Lung (tissue), 12 donors: ENCODE results near the gene BMP7. TPM values are rescaled to one million over a fixed set of nuclear protein-coding genes. Genes with fewer than 3 reads are reported as not detected.

Source experiments
- ATAC-seq: fragments of 200-7000 bp; cut with Tn5 transposase; one replicate; pipeline ENCODE4 v1.9.1; 2020; ENCODE audit warnings: moderate number of reproducible peaks; ENCODE audit not compliant: insufficient read depth, low FRiP score
- DNase-seq, 3 donors: peaks; one replicate each; pipeline ENCODE4 v3.0.0-alpha.2; 2013 to 2017
- H3K27ac ChIP-seq, 2 donors: one replicate each; pipeline ENCODE4 v1.5.1; 2013; ENCODE audit warnings: mild to moderate bottlenecking in 2 of 2, moderate library complexity in 2 of 2, control low read depth in 1 of 2, inconsistent platforms in 1 of 2, low read depth in 1 of 2, low read length in 1 of 2
- H3K27me3 ChIP-seq, 3 donors: one replicate each; pipeline ENCODE4 v1.5.1; 2013; ENCODE audit warnings: low read length in 2 of 3; ENCODE audit not compliant: control insufficient read depth in 3 of 3, insufficient read depth in 3 of 3
- H3K36me3 ChIP-seq, 4 donors: one replicate each; pipeline ENCODE4 v1.5.1; 2013; ENCODE audit warnings: low read length in 4 of 4, mild to moderate bottlenecking in 1 of 4, moderate library complexity in 1 of 4; ENCODE audit not compliant: control insufficient read depth in 4 of 4, insufficient read depth in 4 of 4
- H3K4me1 ChIP-seq, 5 donors: one replicate each; pipeline ENCODE4 v1.5.1; 2013; ENCODE audit warnings: low read length in 5 of 5, mild to moderate bottlenecking in 2 of 5, moderate library complexity in 1 of 5; ENCODE audit not compliant: control insufficient read depth in 5 of 5, insufficient read depth in 5 of 5
- H3K4me3 ChIP-seq: one replicate; pipeline ENCODE4 v1.5.1; 2013; ENCODE audit warnings: mild to moderate bottlenecking, control low read depth, moderate library complexity
- H3K9ac ChIP-seq, 2 donors: one replicate each; pipeline ENCODE4 v1.5.1; 2013; ENCODE audit warnings: low read length in 2 of 2, control low read depth in 1 of 2; ENCODE audit not compliant: insufficient read depth in 1 of 2
- H3K9me3 ChIP-seq, 4 donors: one replicate each; pipeline ENCODE4 v1.5.1; 2013; ENCODE audit warnings: low read length in 3 of 4, mild to moderate bottlenecking in 1 of 4, moderate library complexity in 1 of 4; ENCODE audit not compliant: control insufficient read depth in 4 of 4, insufficient read depth in 3 of 4
- WGBS, 2 donors: extraction: QIAGEN DNeasy Blood & Tissue Kit; methylation state at CpG; one replicate each; pipeline ENCODE4 v1.1.7; 2013; 5-methylcytosine and 5-hydroxymethylcytosine counted together
- polyA plus RNA-seq, 2 donors: library from polyadenylated mRNA; stranded (reverse); fragments of 200-250 nt; gene quantifications; one replicate each; pipeline ENCODE4 v1.2.1, GENCODE V29; 2013
- total RNA-seq, 2 donors: library from RNA; depleted of rRNA in 1 of 2; stranded (reverse); fragments of >200 nt in 1 of 2; gene quantifications; one replicate each; pipeline ENCODE4 v1.2.1, GENCODE V29; 2014 to 2021
- TF ChIP-seq, protein P1 (sequence below): IDR thresholded peaks from 2 replicates; pipeline ENCODE4 v1.5.1; 2012; ENCODE audit warnings: mild to moderate bottlenecking; ENCODE audit errors: control extremely low read depth, extremely low read depth
- donor health status: control.
- donor health status: control.
- donor health status: Bipolar disorder and iron deficiency.
- donor health status: healthy.
- donor health status: DM: yes; HTN: yes; CAD: no.

BMP7 gene
- total and polyA plus RNA-seq, 4 donors, result 0.67 to 10.3 (median 1.4) TPM

GRCh38 chr20:57210054-57210910, 56.2 kb downstream of the BMP7 start:
- H3K4me1 ChIP-seq, result peaks cover 0 to 22% (median 0%) of the 10 kb centered on the region in 5 donors
- TF ChIP-seq, protein P1, sequence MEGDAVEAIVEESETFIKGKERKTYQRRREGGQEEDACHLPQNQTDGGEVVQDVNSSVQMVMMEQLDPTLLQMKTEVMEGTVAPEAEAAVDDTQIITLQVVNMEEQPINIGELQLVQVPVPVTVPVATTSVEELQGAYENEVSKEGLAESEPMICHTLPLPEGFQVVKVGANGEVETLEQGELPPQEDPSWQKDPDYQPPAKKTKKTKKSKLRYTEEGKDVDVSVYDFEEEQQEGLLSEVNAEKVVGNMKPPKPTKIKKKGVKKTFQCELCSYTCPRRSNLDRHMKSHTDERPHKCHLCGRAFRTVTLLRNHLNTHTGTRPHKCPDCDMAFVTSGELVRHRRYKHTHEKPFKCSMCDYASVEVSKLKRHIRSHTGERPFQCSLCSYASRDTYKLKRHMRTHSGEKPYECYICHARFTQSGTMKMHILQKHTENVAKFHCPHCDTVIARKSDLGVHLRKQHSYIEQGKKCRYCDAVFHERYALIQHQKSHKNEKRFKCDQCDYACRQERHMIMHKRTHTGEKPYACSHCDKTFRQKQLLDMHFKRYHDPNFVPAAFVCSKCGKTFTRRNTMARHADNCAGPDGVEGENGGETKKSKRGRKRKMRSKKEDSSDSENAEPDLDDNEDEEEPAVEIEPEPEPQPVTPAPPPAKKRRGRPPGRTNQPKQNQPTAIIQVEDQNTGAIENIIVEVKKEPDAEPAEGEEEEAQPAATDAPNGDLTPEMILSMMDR, result no peak
- no peak overlapping the region for H3K4me3 ChIP-seq
- peaks cover 0 to 5% (median 0%) of the 10 kb centered on the region in 4 donors for H3K36me3 ChIP-seq
- DNase-seq, result peak in 2 of 3 donors; percentile 59 to 68
- H3K27ac ChIP-seq, result no peak overlapping the region
- 72 to 81% methylated on average over 23 of the region's 23 CpGs for WGBS, 2 donors
- H3K27me3 ChIP-seq, result no peaks in the 10 kb centered on the region
- no peak overlapping the region for H3K9ac ChIP-seq
- no peak for ATAC-seq
- peaks cover 0 to 6% (median 2%) of the 10 kb centered on the region in 4 donors for H3K9me3 ChIP-seq

DNA sequence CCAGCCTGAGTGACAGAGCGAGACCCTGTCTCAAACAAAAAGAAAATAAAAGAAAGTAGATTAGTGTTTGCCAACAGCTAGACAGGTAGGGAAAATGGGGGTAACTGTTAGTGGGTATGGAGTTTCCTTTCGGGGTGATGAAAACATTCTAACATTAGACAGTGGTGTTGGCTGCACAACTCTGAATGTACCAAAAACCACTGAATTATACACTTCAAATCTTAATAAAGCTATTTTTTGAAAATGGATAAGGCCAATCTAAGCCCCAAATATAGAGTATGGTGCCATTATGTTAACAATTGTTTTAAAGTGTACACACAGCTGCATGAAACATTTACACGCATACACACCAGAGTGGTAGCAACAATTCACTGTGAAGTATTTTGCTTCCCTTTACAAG, 57.0 kb downstream of the BMP7 start:
- H3K36me3 ChIP-seq, result peaks cover 0 to 5% (median 0%) of the 10 kb centered on the region in 4 donors
- no peak overlapping the region for H3K9ac ChIP-seq
- H3K27ac ChIP-seq, result no peak overlapping the region
- no peak overlapping the region for H3K4me3 ChIP-seq
- WGBS, 2 donors, result 85 to 93% methylated on average over 3 of the region's 3 CpGs
- peaks cover 0 to 22% (median 0%) of the 10 kb centered on the region in 5 donors for H3K4me1 ChIP-seq
- DNase-seq (no peak), ATAC-seq (no peak)
- peaks cover 0 to 6% (median 2%) of the 10 kb centered on the region in 4 donors for H3K9me3 ChIP-seq
- no peaks in the 10 kb centered on the region for H3K27me3 ChIP-seq
- TF ChIP-seq, protein P1, result no peak

GRCh38 chr20:57208198-57208597, 58.2 kb downstream of the BMP7 start:
- DNase-seq (no peak), ATAC-seq (no peak)
- 60 to 76% methylated on average over 2 of the region's 2 CpGs for WGBS, 2 donors

More at GRCh38 chr20:57208198-57208597, 58.2 kb downstream of the BMP7 start:
- peaks cover 0 to 22% (median 0%) of the 10 kb centered on the region in 5 donors for H3K4me1 ChIP-seq
- no peak overlapping the region for H3K4me3 ChIP-seq
- peaks cover 0 to 5% (median 0%) of the 10 kb centered on the region in 4 donors for H3K36me3 ChIP-seq
- no peak overlapping the region for H3K9ac ChIP-seq
- peaks cover 0 to 6% (median 2%) of the 10 kb centered on the region in 4 donors for H3K9me3 ChIP-seq
- no peak overlapping the region for H3K27ac ChIP-seq
- TF ChIP-seq, protein P1, result no peak
- no peaks in the 10 kb centered on the region for H3K27me3 ChIP-seq
